D721Med (cell line): ENCODE data around the gene PHC1.
"Not testable (repeated sequence)": the region's sequence is repeated elsewhere in the genome, so short reads cannot be mapped to it uniquely, and the experiment has no call there.

ENCODE experiments used
- DNase-seq: peaks from one replicate; pipeline ENCODE4 v3.0.0; 2011; ENCODE audit warnings: low spot score; ENCODE audit not compliant: insufficient read length
- FAIRE-seq: peaks from 2 replicates; lab custom pipeline; 2011; peaks lifted over from hg19 to GRCh38; lab: Jason Lieb, UNC
- TF ChIP-seq, protein P1 (sequence below): IDR thresholded peaks from 2 replicates; pipeline ENCODE4 v1.5.1; 2012; ENCODE audit warnings: mild to moderate bottlenecking, control low read depth; ENCODE audit not compliant: insufficient read depth; ENCODE audit errors: missing control alignments

PHC1 gene

DNA sequence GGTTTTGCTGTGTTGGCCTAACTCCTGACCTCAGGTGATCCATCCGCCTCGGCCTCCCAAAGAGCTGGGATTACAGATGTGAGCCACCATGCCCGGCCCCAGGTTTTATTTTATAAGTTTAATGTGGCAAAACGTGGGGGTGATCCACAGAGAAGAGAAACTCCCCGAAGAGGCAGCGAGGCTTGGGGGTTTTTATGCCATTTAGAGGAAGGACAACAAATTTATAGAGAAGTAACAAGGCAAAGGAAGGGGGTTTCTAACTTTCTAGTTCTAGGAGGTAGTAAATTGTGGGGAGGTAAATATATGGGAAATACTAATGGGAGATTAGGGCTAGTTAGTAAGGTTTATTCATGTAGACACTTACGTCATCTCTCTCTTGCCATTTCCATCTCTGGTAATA lies 17.2 kb upstream of the PHC1 start:
- FAIRE-seq = no peak
- TF ChIP-seq, protein P1, sequence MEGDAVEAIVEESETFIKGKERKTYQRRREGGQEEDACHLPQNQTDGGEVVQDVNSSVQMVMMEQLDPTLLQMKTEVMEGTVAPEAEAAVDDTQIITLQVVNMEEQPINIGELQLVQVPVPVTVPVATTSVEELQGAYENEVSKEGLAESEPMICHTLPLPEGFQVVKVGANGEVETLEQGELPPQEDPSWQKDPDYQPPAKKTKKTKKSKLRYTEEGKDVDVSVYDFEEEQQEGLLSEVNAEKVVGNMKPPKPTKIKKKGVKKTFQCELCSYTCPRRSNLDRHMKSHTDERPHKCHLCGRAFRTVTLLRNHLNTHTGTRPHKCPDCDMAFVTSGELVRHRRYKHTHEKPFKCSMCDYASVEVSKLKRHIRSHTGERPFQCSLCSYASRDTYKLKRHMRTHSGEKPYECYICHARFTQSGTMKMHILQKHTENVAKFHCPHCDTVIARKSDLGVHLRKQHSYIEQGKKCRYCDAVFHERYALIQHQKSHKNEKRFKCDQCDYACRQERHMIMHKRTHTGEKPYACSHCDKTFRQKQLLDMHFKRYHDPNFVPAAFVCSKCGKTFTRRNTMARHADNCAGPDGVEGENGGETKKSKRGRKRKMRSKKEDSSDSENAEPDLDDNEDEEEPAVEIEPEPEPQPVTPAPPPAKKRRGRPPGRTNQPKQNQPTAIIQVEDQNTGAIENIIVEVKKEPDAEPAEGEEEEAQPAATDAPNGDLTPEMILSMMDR = no peak
- no peak for DNase-seq

DNA sequence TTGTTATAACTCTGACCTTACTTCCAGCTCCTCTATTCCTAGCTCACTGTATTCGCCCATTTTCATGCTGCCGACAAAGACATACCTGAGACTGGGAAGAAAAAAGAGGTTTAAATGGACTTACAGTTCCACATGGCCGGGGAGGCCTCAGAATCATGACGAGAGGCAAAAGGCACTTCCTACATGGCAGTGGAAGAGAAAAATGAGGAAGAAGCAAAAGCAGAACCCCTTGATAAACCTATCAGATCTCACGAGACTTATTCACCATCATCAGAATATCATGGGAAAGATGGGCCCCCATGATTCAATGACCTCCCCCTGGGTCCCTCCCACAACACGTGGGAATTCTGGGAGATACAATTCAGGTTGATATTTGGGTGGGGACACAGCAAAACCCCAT lies 14.5 kb upstream of the PHC1 start:
- no peak for DNase-seq
- TF ChIP-seq, protein P1 = no peak
- no peak for FAIRE-seq

DNA sequence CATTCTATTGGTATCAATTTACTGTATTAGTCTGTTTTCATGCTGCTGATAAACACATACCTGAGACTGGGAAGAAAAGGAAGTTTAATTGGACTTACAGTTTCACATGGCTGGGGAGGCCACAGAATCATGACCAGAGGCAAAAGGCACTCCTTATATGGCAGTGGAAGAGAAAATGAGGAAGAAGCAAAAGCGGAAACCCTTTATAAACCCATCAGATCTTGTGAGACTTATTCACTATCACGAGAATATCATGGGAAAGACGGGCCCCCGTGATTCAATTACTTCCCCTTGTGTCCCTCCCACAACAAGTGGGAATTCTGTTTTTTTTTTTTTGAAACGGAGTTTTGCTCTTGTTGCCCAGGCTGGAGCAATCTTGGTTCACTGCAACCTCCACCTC lies 11.6 kb upstream of the PHC1 start:
- not testable (repeated sequence) for DNase-seq, FAIRE-seq

DNA sequence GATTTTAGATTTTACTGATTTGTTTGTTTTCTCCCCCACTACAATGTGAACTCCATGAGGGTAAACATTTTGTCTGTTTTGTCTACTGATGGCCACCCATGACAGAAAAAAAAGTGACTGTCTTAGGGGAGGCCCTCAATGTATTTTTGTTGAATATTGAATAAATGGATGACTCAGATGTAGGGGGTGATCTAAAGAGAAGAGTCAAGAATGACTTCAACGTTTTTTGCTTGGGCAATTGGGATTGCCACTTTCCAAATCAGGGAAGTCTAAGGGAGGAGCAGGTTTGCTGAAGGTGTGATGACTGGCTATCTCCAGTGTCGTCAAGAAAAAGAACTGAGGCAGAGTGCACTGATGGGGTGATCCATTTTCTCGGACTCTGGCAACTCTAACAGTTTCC lies 10.7 kb upstream of the PHC1 start:
- DNase-seq (no peak), FAIRE-seq (no peak)
- TF ChIP-seq, protein P1 = no peak

DNA sequence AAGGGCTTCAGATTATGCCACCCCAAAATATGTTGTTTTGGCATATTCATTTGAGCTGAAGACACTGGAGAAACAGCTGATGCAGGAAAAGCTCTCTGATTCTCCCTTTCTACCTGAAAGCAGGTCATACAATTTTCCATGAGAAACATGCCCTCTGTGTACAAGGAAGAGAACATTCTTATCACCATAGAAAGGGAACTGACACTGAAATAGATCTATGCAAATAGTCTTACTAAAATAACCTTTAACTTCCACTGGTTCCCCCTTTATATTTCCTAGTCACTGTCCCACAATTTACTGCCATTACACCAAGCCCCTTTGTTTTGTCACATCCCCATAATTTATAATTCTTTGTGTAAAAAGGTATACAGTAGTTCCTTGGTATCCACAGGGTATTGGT lies 9.6 kb upstream of the PHC1 start:
- no peak for DNase-seq
- FAIRE-seq = no peak
- TF ChIP-seq, protein P1 = no peak

DNA sequence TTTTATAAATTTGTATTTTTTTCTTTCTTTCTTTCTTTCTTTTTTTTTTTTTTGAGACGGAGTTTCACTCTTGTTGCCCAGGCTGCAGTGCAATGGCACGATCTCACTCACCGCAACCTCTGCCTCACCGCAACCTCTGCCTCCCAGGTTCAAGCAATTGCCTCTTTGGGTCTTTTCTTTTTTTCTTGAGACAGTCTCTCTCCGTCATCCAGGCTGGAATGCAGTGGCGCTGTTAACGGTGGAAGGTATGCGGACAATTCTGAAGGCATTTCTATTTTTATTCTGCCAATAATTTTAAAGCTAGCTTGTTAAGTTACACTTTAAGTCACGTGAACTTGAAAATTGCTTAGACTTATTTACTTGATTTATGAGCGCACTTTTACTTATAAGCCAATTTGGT lies 8.8 kb upstream of the PHC1 start:
- TF ChIP-seq, protein P1 = no peak
- FAIRE-seq = no peak
- no peak for DNase-seq

DNA sequence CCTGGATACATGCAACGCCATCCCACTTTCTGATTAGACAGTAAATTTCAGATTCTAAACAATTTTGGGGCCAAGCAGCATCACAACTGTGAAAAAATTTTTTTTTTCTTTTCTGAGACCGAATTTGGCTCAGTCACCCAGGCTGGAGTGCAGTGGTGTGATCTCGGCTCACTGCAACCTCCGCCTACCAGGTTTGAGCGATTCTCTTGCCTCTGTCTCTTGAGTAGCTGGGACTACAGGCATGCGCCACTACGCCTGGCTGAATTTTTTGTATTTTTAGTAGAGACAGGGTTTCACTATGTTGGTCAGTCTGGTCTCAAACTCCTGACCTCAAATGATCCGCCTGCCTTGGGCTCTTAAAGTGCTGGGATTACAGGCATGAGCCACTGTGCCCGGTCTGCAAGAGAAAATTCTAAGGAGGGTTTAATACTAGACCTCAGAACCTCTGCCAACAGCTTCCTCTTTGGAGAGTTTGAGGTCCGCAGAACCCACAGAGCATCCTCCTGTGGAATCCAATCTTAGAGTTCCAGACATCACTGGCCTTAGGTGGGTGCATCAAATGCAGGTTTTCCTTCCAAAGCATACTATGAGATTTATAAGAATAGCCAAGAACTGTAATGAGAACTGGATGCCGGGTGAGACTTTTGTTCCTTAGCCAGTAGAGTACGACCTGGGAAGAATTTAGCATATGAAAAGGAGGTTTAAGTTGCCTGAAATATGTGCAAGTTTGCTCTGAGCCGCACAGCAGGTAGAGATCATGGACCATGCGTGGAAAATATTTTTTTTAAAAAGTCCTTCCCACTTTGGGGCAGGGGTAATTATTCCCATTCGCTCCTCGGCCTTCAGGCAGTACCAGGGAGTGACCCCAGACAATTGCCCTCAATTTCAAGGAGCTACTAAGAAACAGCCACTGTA lies 7.8 kb upstream of the PHC1 start:
- TF ChIP-seq, protein P1 = no peak
- no peak for DNase-seq
- FAIRE-seq = no peak
